B cell (primary cell): ENCODE measurements around the gene XPNPEP2. TPM values are rescaled to one million over a fixed set of nuclear protein-coding genes. Genes with fewer than 3 reads are reported as not detected.
A peak's percentile ranks its signal among the peaks of the same experiment; 100 is the strongest.

Experiments
- ATAC-seq: fragments of 200-7000 bp; cut with Tn5 transposase; one replicate; pipeline ENCODE4 v1.10.0; 2021; ENCODE audit warnings: low read depth, mild to moderate bottlenecking, moderate number of reproducible peaks, moderate library complexity
- CTCF ChIA-PET: fragments of 350-600 bp; sonication (Branson Sonifier 250); formaldehyde crosslinking; loops from one replicate; lab custom pipeline; 2021; ENCODE audit warnings: antibody characterized with exemption, inconsistent platforms; lab: Charles Lee
- POLR2A ChIA-PET: fragments of 350-600 bp; sonication (Branson Sonifier 250); formaldehyde crosslinking; loops from one replicate; lab custom pipeline; 2021; ENCODE audit warnings: antibody characterized with exemption; lab: Charles Lee
- DNase-seq: peaks from one replicate; pipeline ENCODE4 v3.0.0; 2013
- H2AFZ ChIP-seq: 2 replicates; pipeline ENCODE4 v1.6.1; 2012; ENCODE audit warnings: mild to moderate bottlenecking, low read depth, low read length; ENCODE audit not compliant: insufficient read depth, poor library complexity, severe bottlenecking
- H3K27ac ChIP-seq, 2 donors: 1 replicate in 1 of 2; 2 replicates in 1 of 2; pipeline ENCODE4 v1.5.1; 2012 to 2013; ENCODE audit warnings: low read length in 2 of 2, mild to moderate bottlenecking in 2 of 2, moderate library complexity in 1 of 2
- H3K27me3 ChIP-seq, 4 experiments: fragments of 200-600 bp in 1 of 4; sonication (generic) in 1 of 4; replicated peaks in 1 of 4; 1 replicate in 2 of 4; 2 replicates in 2 of 4; pipeline versions ENCODE4 v1.6.1 to v1.7.0; 2013 to 2016; ENCODE audit warnings: low read length in 3 of 4, mild to moderate bottlenecking in 2 of 4, mixed read lengths in 1 of 4, moderate library complexity in 1 of 4; ENCODE audit not compliant: insufficient read depth in 4 of 4, control insufficient read depth in 3 of 4; ENCODE audit errors: control extremely low read depth in 1 of 4
- H3K36me3 ChIP-seq, 2 experiments: replicated peaks in 1 of 2; 1 replicate in 1 of 2; 2 replicates in 1 of 2; pipeline versions ENCODE4 v1.6.1 to v1.7.1; 2013; ENCODE audit warnings: low read length in 1 of 2; ENCODE audit not compliant: insufficient read depth in 2 of 2, control insufficient read depth in 1 of 2; ENCODE audit errors: control extremely low read depth in 1 of 2, extremely low read depth in 1 of 2
- H3K4me1 ChIP-seq, 2 donors: fragments of 200-600 bp in 1 of 2; sonication (generic) in 1 of 2; 1 replicate in 1 of 2; 2 replicates in 1 of 2; pipeline versions ENCODE4 v1.5.1 to v1.6.1; 2013 to 2017; ENCODE audit warnings: low read length in 2 of 2; ENCODE audit not compliant: control insufficient read depth in 2 of 2, insufficient read depth in 2 of 2
- H3K4me2 ChIP-seq: replicated peaks from 2 replicates; pipeline ENCODE3; 2012; ENCODE audit warnings: mild to moderate bottlenecking, low read depth, low read length; ENCODE audit not compliant: poor library complexity, severe bottlenecking
- H3K4me3 ChIP-seq, 5 experiments: fragments of 200-600 bp in 1 of 5; sonication (generic) in 1 of 5; 1 replicate in 3 of 5; 2 replicates in 2 of 5; pipeline versions ENCODE4 v1.5.1 to v1.7.0; 2011 to 2016; ENCODE audit warnings: low read length in 4 of 5, mild to moderate bottlenecking in 4 of 5, low read depth in 2 of 5, control low read depth in 1 of 5, moderate library complexity in 1 of 5; ENCODE audit not compliant: insufficient read depth in 1 of 5; ENCODE audit errors: control extremely low read depth in 1 of 5, extremely low read depth in 1 of 5
- H3K79me2 ChIP-seq: fragments of 200-600 bp; sonication (generic); one replicate; pipeline ENCODE4 v1.6.0; 2016; ENCODE audit warnings: low read length; ENCODE audit not compliant: control insufficient read depth, insufficient read depth
- H3K9ac ChIP-seq: fragments of 200-600 bp; sonication (generic); 2 replicates; pipeline ENCODE4 v1.6.1; 2017; ENCODE audit warnings: mild to moderate bottlenecking, low read length, moderate library complexity
- H3K9me3 ChIP-seq, 3 donors: one replicate each; pipeline versions ENCODE4 v1.6.1 to v1.7.1; 2013; ENCODE audit warnings: low read length in 2 of 3; ENCODE audit not compliant: control insufficient read depth in 2 of 3, insufficient read depth in 1 of 3; ENCODE audit errors: control extremely low read depth in 1 of 3
- H4K20me1 ChIP-seq: 2 replicates; pipeline ENCODE4 v1.6.0; 2012; ENCODE audit warnings: mild to moderate bottlenecking, low read length; ENCODE audit not compliant: insufficient read depth, control insufficient read depth, poor library complexity, severe bottlenecking
- H3K27ac Mint-ChIP-seq: one replicate; pipeline ENCODE4 v1.8.0; 2021; ENCODE audit warnings: mixed read lengths
- H3K27me3 Mint-ChIP-seq: one replicate; pipeline ENCODE4 v1.8.0; 2021; ENCODE audit warnings: mixed read lengths
- H3K4me1 Mint-ChIP-seq: one replicate; pipeline ENCODE4 v1.8.0; 2021; ENCODE audit warnings: mixed read lengths
- H3K4me3 Mint-ChIP-seq: one replicate; pipeline ENCODE4 v1.8.0; 2021; ENCODE audit warnings: mixed read lengths
- H3K9me3 Mint-ChIP-seq: one replicate; pipeline ENCODE4 v1.8.0; 2022; ENCODE audit warnings: mixed read lengths; ENCODE audit not compliant: insufficient read depth
- CTCF ChIP-seq: fragments of 200-600 bp; IDR thresholded peaks from one replicate; pipeline ENCODE4 v1.8.0; 2022; ENCODE audit warnings: antibody characterized with exemption, mild to moderate bottlenecking
- EZH2 ChIP-seq: IDR thresholded peaks from 2 replicates; pipeline ENCODE4 v1.6.1; 2012; ENCODE audit warnings: borderline replicate concordance, low read depth, mild to moderate bottlenecking, moderate library complexity, low read length; ENCODE audit not compliant: insufficient read depth, poor library complexity, severe bottlenecking
- WGBS: methylation state at CpG from one replicate; pipeline ENCODE4 v1.1.5; 2013; ENCODE audit warnings: missing lambda C conversion rate; ENCODE audit not compliant: insufficient coverage; 5-methylcytosine and 5-hydroxymethylcytosine counted together
- intact Hi-C: fragments of 100-400 bp; cut with micrococcal nuclease; formaldehyde crosslinking; loops from one replicate; pipeline ENCODE4 v1.10.0; 2022
- polyA plus RNA-seq: library from polyadenylated mRNA; depleted of rRNA; stranded (reverse); fragments of >200 nt; gene quantifications from 2 replicates; pipeline ENCODE4 v1.2.3, GENCODE V29; 2012
- total RNA-seq, 2 donors: library from RNA; stranded (reverse); fragments of 120-200 nt in 1 of 2; gene quantifications; 1 replicate in 1 of 2; 2 replicates in 1 of 2; pipeline versions ENCODE4 v1.2.3 to v1.2.4, GENCODE V29; 2013 to 2022

XPNPEP2 gene
- total and polyA plus RNA-seq, 2 donors (not counting 1 experiment from before 2014, with no cell fraction given), result 0.31 TPM; not detected in 1

DNA sequence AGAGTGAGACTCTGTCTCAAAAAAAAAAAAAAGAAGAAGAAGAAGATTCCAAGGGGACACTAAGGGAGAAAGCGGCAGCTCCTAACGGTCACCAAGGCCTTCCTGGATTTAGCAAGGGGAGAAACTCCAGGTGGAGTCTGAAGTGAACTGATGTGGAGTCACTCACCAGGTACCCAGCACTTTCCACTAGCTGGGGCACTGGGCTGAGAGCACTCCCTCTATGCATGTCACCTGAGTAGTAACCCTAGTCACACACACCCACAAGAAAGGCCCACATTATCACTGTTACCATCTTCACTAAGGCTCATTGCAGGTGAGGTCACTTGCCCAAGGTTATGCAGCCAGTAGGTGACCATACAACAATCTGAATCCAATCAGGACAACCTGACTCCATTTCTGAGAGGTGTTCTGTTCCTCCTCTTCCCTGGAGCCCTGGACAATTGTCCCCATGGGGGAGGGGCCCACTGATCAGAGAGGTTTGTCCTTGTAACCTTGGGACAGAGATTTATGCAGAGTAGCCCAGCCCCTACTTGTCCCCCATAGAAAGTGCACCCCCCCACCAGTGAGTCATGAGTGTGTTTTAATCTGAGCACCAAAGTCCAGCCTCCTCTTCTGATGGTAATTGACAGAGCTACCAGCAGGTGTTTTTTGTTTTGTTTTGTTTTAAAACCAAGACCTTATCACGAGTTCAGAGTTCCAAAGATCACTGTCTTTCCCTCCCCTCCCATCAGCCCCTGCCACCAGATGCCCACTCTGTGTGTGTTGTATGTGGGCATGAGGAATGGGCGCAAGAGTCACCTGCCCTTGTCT is 35.1 kb downstream of the XPNPEP2 start:
- H3K4me1 Mint-ChIP-seq, result peaks cover 70% of the 10 kb centered on the region
- no peaks in the 10 kb centered on the region for H4K20me1 ChIP-seq
- H3K27ac ChIP-seq, result peak overlapping the region; percentile 88 to 90
- CTCF ChIA-PET, result interaction anchor here (0.7 to 4.0 kb wide), 12 partner anchors 9 to 287 kb away, joined by 3 to 32 read pairs (median 4); no protein-coding TSS in a partner anchor
- H3K9me3 ChIP-seq, result no peaks in the 10 kb centered on the region
- H3K4me1 ChIP-seq, result peaks cover 87 to 98% of the 10 kb centered on the region in 2 donors
- POLR2A ChIA-PET, result interaction anchor here (0.5 to 2.7 kb wide), 9 partner anchors 9 to 1129 kb away, joined by 3 to 35 read pairs (median 6); no protein-coding TSS in a partner anchor
- no peaks in the 10 kb centered on the region for H3K27me3 Mint-ChIP-seq
- TF ChIP-seq EZH2 (no peak), CTCF (no peak)
- peak overlapping the region; percentile 49 for H3K4me3 Mint-ChIP-seq
- ATAC-seq, result no peak
- WGBS, result no CpG with 5 or more reads among the region's 4 CpGs
- no peak overlapping the region for H3K4me3 ChIP-seq
- peak overlapping the region; percentile 56 for H3K4me2 ChIP-seq
- no peaks in the 10 kb centered on the region for H3K27me3 ChIP-seq
- H3K9me3 Mint-ChIP-seq, result no peaks in the 10 kb centered on the region
- H3K9ac ChIP-seq, result no peak overlapping the region
- no peaks in the 10 kb centered on the region for H3K36me3 ChIP-seq
- H3K79me2 ChIP-seq, result peaks cover 26% of the 10 kb centered on the region
- H3K27ac Mint-ChIP-seq, result peak overlapping the region; percentile 97
- H2AFZ ChIP-seq, result no peak overlapping the region
- intact Hi-C loops, result loop anchor here (1.0 to 2.0 kb wide), 3 partner anchors 7 to 15 kb away; no protein-coding TSS in a partner anchor
- DNase-seq, result peak; percentile 27
